ENCODE results near the gene ATXN1. TPM values are rescaled to one million over a fixed set of nuclear protein-coding genes. Genes with fewer than 3 reads are reported as not detected.
"Not testable (repeated sequence)": the region's sequence is repeated elsewhere in the genome, so short reads cannot be mapped to it uniquely, and the experiment has no call there.

The ATXN1 gene
- total RNA-seq, 1 donor from 2014 or later = 59.8 TPM

DNA sequence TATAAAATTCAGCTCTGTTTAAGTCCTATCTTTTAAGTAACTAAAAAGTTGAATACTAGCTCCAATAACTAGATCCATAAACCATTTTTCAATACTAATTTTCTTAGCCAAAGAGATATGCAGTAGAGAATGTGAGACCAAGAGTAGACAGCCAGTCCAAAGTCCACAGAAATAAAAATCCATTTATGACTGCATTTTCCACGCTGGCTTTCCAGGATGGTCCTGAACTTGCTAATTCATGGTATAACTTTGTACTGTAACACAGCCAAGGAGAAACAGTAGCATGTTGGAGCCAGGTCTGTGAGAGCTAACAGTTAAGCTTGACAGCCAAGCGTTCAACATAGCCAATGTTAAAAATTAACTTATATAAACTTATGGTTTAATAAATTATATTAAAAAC, 366.6 kb downstream of the ATXN1 start:
- ATAC-seq (ENCODE audit: low read depth) (no peak), DNase-seq (no peak)
- H3K9me3 Mint-ChIP-seq = no peaks in the 10 kb centered on the region
- TF ChIP-seq CTCF (IDR thresholded peaks at IDR 0.05) = no peak
- no peak overlapping the region for H3K4me3 Mint-ChIP-seq
- no peak overlapping the region for H3K27ac Mint-ChIP-seq
- intact Hi-C loops (cut with micrococcal nuclease) = no loop called here
- H3K27me3 Mint-ChIP-seq = no peaks in the 10 kb centered on the region
- CTCF ChIA-PET = no interaction called here
- H3K36me3 Mint-ChIP-seq (ENCODE audit: low read depth) = no peaks in the 10 kb centered on the region
- POLR2A ChIA-PET = no interaction called here
- H3K4me1 Mint-ChIP-seq = no peaks in the 10 kb centered on the region

- Mint-ChIP-seq H3K27me3 (no peaks in the 10 kb centered on the region), H3K4me3 (no peak overlapping the region), H3K4me1 (no peaks in the 10 kb centered on the region), H3K27ac (no peak overlapping the region), H3K36me3 (ENCODE audit: low read depth) (no peaks in the 10 kb centered on the region), H3K9me3 (no peaks in the 10 kb centered on the region)
- ChIA-PET CTCF (no interaction called here), POLR2A (no interaction called here)
- no peak for ATAC-seq (ENCODE audit: low read depth)
- intact Hi-C loops (cut with micrococcal nuclease) = no loop called here
- no peak for DNase-seq
- TF ChIP-seq CTCF (IDR thresholded peaks at IDR 0.05) = no peak
Measured at GRCh38 chr6:16393326-16393725, 367.9 kb downstream of the ATXN1 start.

- no peaks in the 10 kb centered on the region for H3K9me3 Mint-ChIP-seq
- no peak overlapping the region for H3K27ac Mint-ChIP-seq
- intact Hi-C loops (cut with micrococcal nuclease) = no loop called here
- POLR2A ChIA-PET = no interaction called here
- ATAC-seq (ENCODE audit: low read depth) = no peak
- DNase-seq = no peak
- CTCF ChIA-PET = no interaction called here
- TF ChIP-seq CTCF (IDR thresholded peaks at IDR 0.05) = no peak
- no peaks in the 10 kb centered on the region for H3K27me3 Mint-ChIP-seq
- no peaks in the 10 kb centered on the region for H3K4me1 Mint-ChIP-seq
- H3K36me3 Mint-ChIP-seq (ENCODE audit: low read depth) = no peaks in the 10 kb centered on the region
- H3K4me3 Mint-ChIP-seq = no peak overlapping the region
Measured at GRCh38 chr6:16392010-16392409, 369.2 kb downstream of the ATXN1 start.

DNA sequence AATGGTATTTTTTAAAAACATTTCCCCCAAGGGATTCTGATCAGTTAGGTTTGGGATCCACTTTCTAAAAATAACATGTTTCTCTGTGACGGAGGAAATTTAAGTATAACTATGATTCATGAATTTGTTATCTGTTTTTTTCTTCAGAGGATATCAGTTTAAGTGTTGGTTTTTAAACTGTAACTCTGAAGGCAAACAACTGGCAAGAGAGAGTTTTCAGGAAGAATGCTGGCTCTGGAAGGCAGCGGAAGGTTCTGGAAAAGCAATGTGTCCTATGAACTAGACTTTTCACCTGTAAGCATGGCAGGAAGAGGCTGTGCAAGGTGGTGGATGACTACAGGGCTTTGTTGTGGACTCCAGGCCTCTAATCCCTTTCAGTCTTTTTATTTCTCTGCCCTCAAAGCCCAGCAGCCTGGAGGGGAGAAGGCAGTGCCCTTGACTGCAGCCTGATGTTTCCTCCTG, 369.8 kb downstream of the ATXN1 start:
- CTCF ChIA-PET = no interaction called here
- H3K27ac Mint-ChIP-seq = no peak overlapping the region
- intact Hi-C loops (cut with micrococcal nuclease) = no loop called here

DNA sequence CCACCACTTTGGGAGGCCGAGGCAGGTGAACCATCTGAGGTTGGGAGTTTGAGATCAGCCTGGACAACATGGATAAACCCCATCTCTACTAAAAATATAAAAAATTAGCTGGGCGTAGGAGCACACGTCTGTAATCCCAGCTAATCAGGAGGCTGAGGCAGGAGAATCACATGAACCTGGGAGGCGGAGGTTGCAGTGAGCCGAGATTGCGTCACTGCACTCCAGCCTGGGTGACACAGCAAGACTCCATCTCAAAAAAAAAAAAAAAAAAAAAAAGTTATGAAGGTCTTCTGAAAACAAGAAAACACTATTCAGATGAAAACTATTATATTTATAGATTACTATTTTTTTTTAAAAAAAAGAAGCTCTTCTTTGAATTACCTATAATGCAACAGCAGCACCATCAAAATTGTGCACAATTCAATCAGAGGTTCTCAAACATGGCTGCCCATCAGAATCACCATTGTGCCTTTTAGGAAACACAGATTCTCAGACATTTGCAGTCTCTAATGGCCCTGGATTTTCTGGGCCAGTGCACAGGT, 370.3 kb downstream of the ATXN1 start:
- intact Hi-C loops (cut with micrococcal nuclease); H3K4me3 Mint-ChIP-seq; H3K9me3 Mint-ChIP-seq; H3K27ac Mint-ChIP-seq; H3K27me3 Mint-ChIP-seq; DNase-seq; H3K4me1 Mint-ChIP-seq; H3K36me3 Mint-ChIP-seq (ENCODE audit: low read depth); ATAC-seq (ENCODE audit: low read depth): not testable (repeated sequence)
- ChIA-PET POLR2A (interaction anchor here (0.6 kb wide), 1 partner anchor 56 kb away, joined by 3 read pairs; no protein-coding TSS in a partner anchor), CTCF (interaction anchor here (1.0 kb wide), 1 partner anchor 59 kb away, joined by 3 read pairs; no protein-coding TSS in a partner anchor)

More for the DNA sequence above, 369.8 kb downstream of the ATXN1 start:
- Mint-ChIP-seq H3K4me3 (no peak overlapping the region), H3K4me1 (no peaks in the 10 kb centered on the region), H3K9me3 (no peaks in the 10 kb centered on the region), H3K36me3 (ENCODE audit: low read depth) (no peaks in the 10 kb centered on the region), H3K27me3 (no peaks in the 10 kb centered on the region)
- POLR2A ChIA-PET = interaction anchor here (0.6 kb wide), 1 partner anchor 57 kb away, joined by 3 read pairs; no protein-coding TSS in a partner anchor
- ATAC-seq (ENCODE audit: low read depth) = no peak
- DNase-seq = no peak
- TF ChIP-seq CTCF (IDR thresholded peaks at IDR 0.05) = no peak

DNA sequence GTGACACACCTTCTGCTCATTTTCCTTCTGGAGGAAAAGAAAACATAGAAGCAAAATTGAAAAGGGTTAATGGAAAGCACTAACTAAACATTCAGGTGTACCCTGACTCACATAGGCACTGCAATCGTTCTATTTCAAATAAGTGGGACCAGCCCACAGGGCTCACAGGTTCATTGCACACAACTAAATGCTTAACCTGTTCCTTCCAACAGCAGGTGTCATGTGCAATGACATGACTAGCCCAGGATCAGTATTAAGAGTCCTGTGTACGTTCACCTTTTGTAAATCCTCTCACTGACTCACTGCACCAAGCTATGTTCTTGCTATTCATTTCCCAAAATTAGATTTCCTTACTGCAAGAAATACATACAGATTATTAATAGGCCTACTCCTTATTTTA, 371.6 kb downstream of the ATXN1 start:
- CTCF ChIA-PET = no interaction called here
- TF ChIP-seq CTCF (IDR thresholded peaks at IDR 0.05) = no peak
- ATAC-seq (ENCODE audit: low read depth) (no peak), DNase-seq (no peak)
- H3K9me3 Mint-ChIP-seq = no peaks in the 10 kb centered on the region
- no peaks in the 10 kb centered on the region for H3K27me3 Mint-ChIP-seq
- POLR2A ChIA-PET = no interaction called here
- intact Hi-C loops (cut with micrococcal nuclease) = no loop called here
- no peak overlapping the region for H3K27ac Mint-ChIP-seq
- no peak overlapping the region for H3K4me3 Mint-ChIP-seq
- no peaks in the 10 kb centered on the region for H3K36me3 Mint-ChIP-seq (ENCODE audit: low read depth)
- H3K4me1 Mint-ChIP-seq = no peaks in the 10 kb centered on the region

Data from activated B cell treated with CpG ODN at 0.5 μM for 24 hours (primary cell).